NT2/D1 (cell line): ENCODE results near the gene HEBP1.

Source experiments
- SUZ12 ChIP-seq: IDR thresholded peaks from 2 replicates; pipeline ENCODE4 v1.6.1; 2011; ENCODE audit not compliant: insufficient read length, insufficient read depth; ENCODE audit errors: extremely low read depth
- YY1 ChIP-seq: IDR thresholded peaks from 2 replicates; pipeline ENCODE4 v1.6.1; 2011; ENCODE audit not compliant: insufficient read length, insufficient read depth
- ZNF274 ChIP-seq: IDR thresholded peaks from 2 replicates; pipeline ENCODE4 v1.6.1; 2011; ENCODE audit warnings: mild to moderate bottlenecking, low read depth, low read length

- no peak for TF ChIP-seq YY1
- TF ChIP-seq SUZ12 = no peak
- TF ChIP-seq ZNF274 = no peak
Observed at GRCh38 chr12:13046964-13047363, 46.9 kb upstream of the HEBP1 start.
